Tibial artery (tissue), 4 donors: ENCODE data around the gene VMA21.

Experiments used
- DNase-seq, 2 donors: peaks; one replicate each; pipeline ENCODE4 v3.0.0-alpha.2; 2019
- H3K27ac ChIP-seq, 2 donors: fragments of 200-600 bp; sonication (generic) in 1 of 2; 1 replicate in 1 of 2; 2 replicates in 1 of 2; pipeline ENCODE4 v1.5.1; 2018 to 2019; ENCODE audit warnings: mild to moderate bottlenecking in 1 of 2
- H3K27me3 ChIP-seq, 2 donors: fragments of 200-600 bp; sonication (generic) in 1 of 2; one replicate each; pipeline versions ENCODE4 v1.5.1 to v1.6.0; 2016 to 2019
- H3K36me3 ChIP-seq, 3 donors: fragments of 200-600 bp; sonication (generic) in 2 of 3; one replicate each; pipeline ENCODE4 v1.5.1; 2016 to 2019; ENCODE audit warnings: mild to moderate bottlenecking in 2 of 3
- H3K4me1 ChIP-seq, 4 donors: fragments of 200-600 bp; sonication (generic) in 2 of 4; 1 replicate in 3 of 4; 2 replicates in 1 of 4; pipeline ENCODE4 v1.5.1; 2016 to 2019
- H3K4me3 ChIP-seq, 2 donors: fragments of 200-600 bp; sonication (generic) in 1 of 2; 1 replicate in 1 of 2; 2 replicates in 1 of 2; pipeline ENCODE4 v1.5.1; 2018 to 2019; ENCODE audit warnings: mild to moderate bottlenecking in 2 of 2
- H3K9me3 ChIP-seq, 3 donors: fragments of 200-600 bp; sonication (generic) in 1 of 3; one replicate each; pipeline ENCODE4 v1.5.1; 2016 to 2019
- CTCF ChIP-seq, 2 experiments: fragments of 200-600 bp in 1 of 2; fragments of 450-650 bp in 1 of 2; IDR thresholded peaks; one replicate each; pipeline ENCODE4 v1.5.1; 2017 to 2019; ENCODE audit warnings: antibody characterized with exemption in 2 of 2, mild to moderate bottlenecking in 1 of 2, moderate library complexity in 1 of 2
- intact Hi-C: fragments of 100-400 bp; cut with DNase I; formaldehyde crosslinking; loops from one replicate; pipeline ENCODE4 v1.15.0; 2023; ENCODE audit warnings: low total_unique reads

VMA21 gene

DNA sequence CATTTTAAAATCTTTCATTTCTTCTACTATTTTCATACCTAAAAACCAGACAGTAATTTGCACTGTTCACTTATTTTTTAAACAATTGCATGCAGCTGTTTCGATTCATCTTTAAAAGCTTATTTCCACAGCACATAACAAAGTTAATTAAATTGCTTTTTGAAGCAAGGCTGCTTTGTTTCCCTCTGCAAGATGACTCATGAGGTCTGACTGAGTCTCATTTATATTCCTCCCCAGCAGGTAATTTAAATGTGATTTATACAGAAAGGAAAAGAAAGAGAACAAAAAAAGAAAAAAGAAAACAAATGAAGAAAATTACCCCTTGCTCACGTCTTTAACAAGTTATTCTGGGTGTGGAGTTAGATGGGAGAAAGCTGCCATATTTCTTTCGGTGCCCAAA, 22.8 kb downstream of the VMA21 start:
- no peak overlapping the region for H3K27ac ChIP-seq
- no peaks in the 10 kb centered on the region for H3K36me3 ChIP-seq
- H3K27me3 ChIP-seq = no peaks in the 10 kb centered on the region
- TF ChIP-seq CTCF (IDR thresholded peaks at IDR 0.05) = no peak
- no peak overlapping the region for H3K4me3 ChIP-seq
- H3K9me3 ChIP-seq = no peaks in the 10 kb centered on the region
- intact Hi-C loops = no loop called here
- no peaks in the 10 kb centered on the region for H3K4me1 ChIP-seq
- no peak for DNase-seq

DNA sequence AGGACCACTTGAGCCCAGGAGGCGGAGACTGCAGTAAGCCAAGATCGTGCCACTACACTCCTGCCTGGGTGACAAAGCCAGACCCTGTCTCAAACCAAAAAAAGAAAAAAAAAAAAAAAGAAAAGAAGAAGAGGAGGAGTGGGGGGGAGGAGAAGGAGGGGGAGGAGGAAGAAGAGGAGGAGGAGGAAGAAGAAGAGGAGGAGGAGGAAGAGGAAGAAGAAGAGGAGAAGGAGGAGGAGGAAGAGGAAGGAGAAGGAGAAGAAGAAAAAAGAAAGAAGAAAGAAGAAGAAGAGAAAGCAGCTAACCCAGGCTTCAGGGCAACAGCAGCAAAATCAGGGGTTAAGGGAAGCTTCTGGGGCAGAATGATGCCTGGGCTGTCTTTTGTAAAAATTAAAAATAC, 27.5 kb downstream of the VMA21 start:
- intact Hi-C loops = no loop called here
- H3K27me3 ChIP-seq = no peaks in the 10 kb centered on the region
- no peaks in the 10 kb centered on the region for H3K36me3 ChIP-seq
- H3K4me3 ChIP-seq = no peak overlapping the region
- H3K27ac ChIP-seq = no peak overlapping the region
- H3K4me1 ChIP-seq = no peaks in the 10 kb centered on the region
- H3K9me3 ChIP-seq = no peaks in the 10 kb centered on the region
- no peak for DNase-seq
- TF ChIP-seq CTCF (IDR thresholded peaks at IDR 0.05) = no peak

DNA sequence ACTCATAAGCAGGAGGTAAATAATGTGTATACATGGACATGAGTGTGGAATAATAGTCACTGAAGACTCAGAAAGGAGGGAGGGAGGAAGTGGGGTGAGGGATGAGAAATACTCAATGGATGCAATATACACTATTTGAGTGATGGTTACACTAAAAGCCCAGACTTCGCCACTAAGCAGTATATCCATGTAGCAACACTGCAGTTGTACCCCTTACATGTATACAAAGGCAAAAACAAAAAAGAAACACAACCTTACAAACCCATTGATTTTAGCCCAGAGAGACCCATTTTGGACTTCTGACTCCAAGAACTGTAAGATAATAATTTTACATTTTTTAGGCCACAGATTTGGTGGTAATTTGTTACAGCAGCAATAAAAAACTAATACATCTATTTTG, 51.5 kb downstream of the VMA21 start:
- no peak overlapping the region for H3K27ac ChIP-seq
- no peaks in the 10 kb centered on the region for H3K27me3 ChIP-seq
- no peak overlapping the region for H3K4me3 ChIP-seq
- no peak for DNase-seq
- no peaks in the 10 kb centered on the region for H3K4me1 ChIP-seq
- intact Hi-C loops = no loop called here
- H3K36me3 ChIP-seq = no peaks in the 10 kb centered on the region
- no peak for TF ChIP-seq CTCF (IDR thresholded peaks at IDR 0.05)
- H3K9me3 ChIP-seq = no peaks in the 10 kb centered on the region

DNA sequence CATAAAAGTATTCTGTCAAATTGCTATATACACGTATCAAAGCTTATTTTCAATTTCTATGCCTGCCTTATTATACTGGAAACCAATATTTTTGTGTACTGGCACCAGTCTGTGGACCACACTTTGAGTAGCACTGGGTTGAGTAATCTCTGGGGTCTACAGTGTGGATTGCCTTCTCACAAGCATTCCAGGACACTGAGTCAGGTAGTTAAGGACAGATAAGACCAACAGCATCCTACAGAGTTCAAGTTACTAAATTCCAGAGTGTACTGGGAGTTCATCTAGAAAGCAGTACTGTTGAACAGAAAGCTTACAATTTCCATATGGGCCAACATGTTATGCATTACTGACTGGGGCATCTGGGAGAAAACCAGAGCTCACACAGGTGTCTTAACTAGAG, 61.8 kb downstream of the VMA21 start:
- TF ChIP-seq CTCF (IDR thresholded peaks at IDR 0.05) = no peak
- Histone ChIP-seq H3K27ac (no peak overlapping the region), H3K4me3 (no peak overlapping the region), H3K36me3 (no peaks in the 10 kb centered on the region), H3K9me3 (no peaks in the 10 kb centered on the region), H3K27me3 (no peaks in the 10 kb centered on the region), H3K4me1 (no peaks in the 10 kb centered on the region)
- intact Hi-C loops = no loop called here
- no peak for DNase-seq
